Hindlimb muscle (tissue), 1 donor: ENCODE data around the gene ADARB2. TPM values are rescaled to one million over a fixed set of nuclear protein-coding genes. Genes with fewer than 3 reads are reported as not detected.

Experiments
- DNase-seq: peaks from one replicate; pipeline ENCODE4 v3.0.0-alpha.2; 2013
- polyA plus RNA-seq: library from polyadenylated mRNA; unstranded; fragments of 120-200 nt; gene quantifications from one replicate; pipeline ENCODE4 v1.2.1, GENCODE V29; 2013; ENCODE audit not compliant: insufficient read length

The ADARB2 gene
- polyA plus RNA-seq, 1 donor: 0.04 TPM

- DNase-seq: no peak
Observed at GRCh38 chr10:1214882-1215540, 522.3 kb downstream of the ADARB2 start.

DNA sequence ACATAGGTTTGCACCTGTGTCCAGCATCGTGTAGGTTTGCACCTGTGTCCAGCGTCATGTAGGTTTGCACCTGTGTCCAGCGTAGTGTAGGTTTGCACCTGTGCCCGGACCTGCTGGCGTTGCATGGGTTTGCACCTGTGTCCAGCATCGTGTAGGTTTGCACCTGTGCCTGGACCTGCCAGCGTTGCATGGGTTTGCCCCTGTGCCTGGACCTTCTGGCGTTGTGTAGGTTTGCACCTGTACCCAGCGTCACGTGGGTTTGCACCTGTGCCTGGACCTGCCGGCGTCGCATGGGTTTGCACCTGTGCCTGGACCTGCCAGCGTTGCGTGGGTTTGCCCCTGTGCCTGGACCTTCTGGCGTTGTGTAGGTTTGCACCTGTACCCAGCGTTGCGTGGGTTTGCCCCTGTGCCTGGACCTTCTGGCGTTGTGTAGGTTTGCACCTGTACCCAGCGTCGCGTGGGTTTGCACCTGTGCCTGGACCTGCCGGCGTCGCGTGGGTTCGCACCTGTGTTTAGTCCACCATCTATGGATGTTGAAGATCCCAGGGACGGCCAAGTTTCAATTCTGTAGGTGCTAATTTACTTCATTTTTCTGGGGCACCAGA, 523.2 kb downstream of the ADARB2 start:
- DNase-seq: no peak

DNA sequence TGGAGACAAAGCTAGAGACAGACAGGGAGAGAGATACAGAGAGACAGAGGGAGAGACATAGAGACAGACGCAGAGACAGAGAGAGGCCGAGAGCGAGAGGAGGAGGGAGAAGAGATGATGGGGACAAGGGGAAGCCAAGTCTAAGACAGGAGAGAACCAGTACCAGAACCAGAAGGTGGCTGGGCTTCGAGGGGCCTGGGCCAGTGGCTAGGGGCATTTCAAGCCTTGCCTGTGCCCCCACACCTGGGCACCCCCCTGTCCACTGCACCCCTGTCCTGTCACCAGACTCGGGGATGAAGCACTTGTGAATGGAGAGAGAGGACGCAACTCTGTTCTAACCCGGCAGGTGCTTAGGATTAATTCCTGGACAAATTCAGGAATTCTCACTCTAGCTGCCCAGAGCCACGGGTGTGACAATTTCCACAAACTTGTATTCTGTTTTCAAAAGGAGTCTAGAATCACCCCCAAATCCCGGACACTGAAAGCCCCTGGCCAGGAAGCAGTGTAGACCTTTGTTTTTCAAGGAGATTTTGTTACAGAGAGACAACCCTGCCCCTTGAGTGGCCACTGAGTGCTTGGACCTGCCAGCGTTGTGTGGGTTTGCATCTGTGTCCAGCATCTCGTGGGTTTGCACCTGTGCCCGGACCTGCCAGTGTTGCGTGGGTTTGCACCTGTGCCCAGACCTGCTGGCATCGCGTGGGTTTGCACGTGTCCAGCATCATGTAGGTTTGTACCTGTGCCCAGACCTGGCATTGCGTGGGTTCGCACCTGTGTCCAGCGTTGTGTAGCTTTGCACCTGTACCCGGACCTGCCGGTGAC, 523.9 kb downstream of the ADARB2 start:
- no peak for DNase-seq

GRCh38 chr10:1212571-1213141, 524.7 kb downstream of the ADARB2 start:
- DNase-seq: no peak

DNA sequence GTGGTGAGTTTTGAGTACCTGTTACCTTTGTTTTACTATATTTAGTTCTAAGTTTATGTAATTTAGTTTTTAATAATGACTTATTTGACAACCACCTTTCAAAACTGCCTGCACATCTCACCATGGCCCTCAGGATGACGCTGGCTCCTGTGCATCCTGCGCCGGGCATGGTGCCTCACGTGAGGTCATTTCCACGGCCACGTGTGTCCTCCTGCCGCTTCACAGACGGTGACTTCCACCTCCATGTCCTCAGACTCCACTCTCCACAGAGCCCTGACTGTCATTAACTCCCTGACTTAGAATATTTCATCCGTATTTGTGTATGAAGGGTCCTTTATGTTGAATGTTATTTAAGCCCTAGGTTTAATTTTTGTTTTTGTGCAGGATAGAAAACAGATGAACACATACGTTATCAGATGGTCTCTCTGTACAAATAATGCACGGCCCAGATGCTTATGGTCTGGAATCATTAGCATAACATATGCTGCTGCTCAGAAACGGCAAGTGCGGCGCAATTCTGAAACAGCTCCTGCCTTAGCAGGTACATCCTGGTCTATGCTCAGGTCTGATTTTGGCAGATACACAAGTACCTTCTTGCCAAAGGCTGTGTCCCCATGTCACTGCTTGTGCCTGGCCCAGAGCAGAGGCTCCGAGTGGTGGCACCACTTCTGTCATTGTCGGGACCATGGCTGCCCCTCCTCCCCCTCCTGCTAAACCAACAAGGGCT, 525.3 kb downstream of the ADARB2 start:
- no peak for DNase-seq

DNA sequence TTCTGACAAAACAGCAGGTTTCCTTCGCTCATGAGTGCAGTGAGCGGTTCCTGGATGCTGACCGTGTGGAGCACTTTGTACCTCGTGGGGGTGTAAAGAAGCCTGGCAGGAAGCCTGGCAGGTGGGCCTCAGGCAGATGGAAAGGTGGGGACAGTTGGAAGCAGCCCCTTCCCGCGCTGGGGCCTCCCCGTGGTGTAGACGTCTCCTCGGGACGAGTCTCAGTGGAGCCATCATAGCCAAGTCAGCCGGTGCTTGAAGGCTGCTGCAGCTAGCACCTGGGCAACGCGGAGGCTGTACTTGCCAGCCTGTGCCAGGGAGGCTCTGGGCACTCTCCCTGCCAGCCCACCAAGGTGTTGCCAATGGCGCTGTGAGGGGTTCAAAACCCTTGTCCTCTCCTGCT, 526.7 kb downstream of the ADARB2 start:
- no peak for DNase-seq

- DNase-seq: no peak
Observed at GRCh38 chr10:1209355-1209979, 527.9 kb downstream of the ADARB2 start.

- no peak for DNase-seq
Observed at GRCh38 chr10:1208366-1209311, 528.7 kb downstream of the ADARB2 start.

GRCh38 chr10:1206601-1207000, 530.7 kb downstream of the ADARB2 start:
- no peak for DNase-seq

GRCh38 chr10:1206101-1206500, 531.2 kb downstream of the ADARB2 start:
- no peak for DNase-seq

GRCh38 chr10:1205450-1206030, 531.8 kb downstream of the ADARB2 start:
- no peak for DNase-seq

DNA sequence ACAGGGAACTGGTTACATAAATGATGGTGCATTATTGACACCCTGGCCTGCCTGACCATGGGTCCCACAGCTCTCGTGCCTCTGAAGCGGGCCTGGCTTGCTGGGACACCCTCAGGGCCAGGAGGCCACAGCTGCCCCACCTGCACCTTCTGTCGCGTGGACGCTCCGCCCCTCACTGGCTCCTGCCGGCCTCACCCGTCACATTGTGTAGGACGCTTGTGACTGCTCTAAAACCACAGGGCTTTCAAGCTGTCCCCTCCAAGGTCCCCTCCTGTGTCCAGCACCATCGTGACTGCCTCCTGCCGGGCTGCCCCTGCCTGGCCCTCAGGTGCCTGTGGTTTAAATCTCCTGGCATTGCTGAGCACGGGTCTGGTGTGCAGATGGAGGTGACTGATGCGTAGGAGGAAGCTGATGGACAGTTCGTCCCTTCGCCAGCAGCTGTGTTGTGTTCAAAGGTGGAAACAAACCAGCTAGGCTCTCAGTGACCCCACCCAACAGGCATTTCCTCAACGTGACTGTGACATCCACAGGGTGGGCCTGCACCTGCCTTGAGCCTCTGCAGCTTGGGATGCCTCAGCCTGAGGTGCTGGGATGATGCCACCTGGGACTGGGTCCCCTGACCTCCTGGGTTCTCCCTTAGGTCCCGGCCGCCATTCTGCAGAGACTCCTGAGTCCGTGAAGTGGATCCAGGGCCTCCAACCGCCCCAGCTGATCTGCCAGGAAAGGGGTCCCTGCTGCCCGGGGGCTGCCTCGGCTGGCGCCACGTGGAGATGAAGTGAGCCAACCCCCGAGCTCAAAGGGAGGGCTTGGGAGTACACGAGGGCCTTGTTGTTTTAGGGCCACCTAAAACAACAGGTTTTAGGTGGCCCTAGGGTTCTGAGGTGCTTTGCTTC, 532.6 kb downstream of the ADARB2 start:
- no peak for DNase-seq

DNA sequence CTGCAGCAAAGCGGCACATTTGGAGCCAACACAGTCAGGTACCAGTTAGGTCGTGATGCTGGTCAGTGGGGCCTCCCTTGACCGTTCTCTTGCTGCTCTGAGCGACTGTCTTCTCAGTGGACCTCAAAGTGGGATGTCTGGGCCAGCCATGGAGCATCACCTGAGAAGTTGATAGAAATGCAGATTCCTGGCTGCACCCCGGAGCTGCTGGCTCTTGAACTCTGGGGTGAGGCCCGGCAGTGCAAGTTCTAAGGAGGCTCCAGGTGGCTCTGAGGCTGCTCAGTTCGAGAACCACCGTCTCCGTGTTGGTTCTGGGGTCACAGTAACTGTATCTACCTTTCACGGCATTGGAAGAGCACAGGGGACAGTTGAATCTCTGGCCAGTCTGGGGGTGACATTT, 533.6 kb downstream of the ADARB2 start:
- no peak for DNase-seq

DNA sequence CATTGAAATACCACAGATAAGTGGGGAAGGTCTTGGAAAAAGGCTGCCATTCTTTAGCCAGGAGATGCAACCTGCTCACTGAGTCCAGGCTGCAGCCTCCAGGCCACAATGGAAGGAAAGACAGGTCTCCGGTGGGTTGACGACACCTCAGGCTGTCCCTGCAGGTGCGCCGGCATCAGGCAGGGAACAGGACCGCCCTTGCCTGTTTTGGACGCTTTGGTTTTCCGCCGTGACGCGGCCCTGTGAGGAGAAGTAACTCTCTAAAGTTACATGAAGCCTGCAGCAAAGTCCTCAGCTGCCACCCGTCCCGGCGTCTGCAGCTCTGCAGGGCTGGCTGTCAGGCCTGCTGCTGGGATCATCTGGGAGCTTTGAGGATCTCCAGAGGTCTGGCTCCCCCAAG, 534.1 kb downstream of the ADARB2 start:
- no peak for DNase-seq

DNA sequence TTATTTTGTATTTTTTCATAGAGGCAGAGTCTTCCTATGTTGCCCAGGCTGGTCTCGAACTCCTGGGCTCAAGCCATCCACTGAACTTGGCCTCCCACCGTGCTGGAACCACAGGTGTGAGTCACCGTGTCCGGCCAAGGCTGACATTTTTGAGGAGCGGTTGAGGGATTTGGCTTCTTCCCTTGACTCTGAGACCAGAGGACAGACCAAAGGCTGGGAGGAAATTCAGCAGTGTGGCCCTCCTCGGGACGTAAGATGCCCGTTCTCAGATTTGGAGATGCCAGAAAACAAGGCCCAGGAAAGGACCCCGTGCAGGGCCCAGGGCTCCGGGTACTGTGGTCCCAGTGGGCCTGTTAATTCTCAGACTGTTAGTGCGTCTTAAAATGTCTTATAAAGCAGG, 535.0 kb downstream of the ADARB2 start:
- no peak for DNase-seq

GRCh38 chr10:1200866-1201807, 536.2 kb downstream of the ADARB2 start:
- DNase-seq: no peak

DNA sequence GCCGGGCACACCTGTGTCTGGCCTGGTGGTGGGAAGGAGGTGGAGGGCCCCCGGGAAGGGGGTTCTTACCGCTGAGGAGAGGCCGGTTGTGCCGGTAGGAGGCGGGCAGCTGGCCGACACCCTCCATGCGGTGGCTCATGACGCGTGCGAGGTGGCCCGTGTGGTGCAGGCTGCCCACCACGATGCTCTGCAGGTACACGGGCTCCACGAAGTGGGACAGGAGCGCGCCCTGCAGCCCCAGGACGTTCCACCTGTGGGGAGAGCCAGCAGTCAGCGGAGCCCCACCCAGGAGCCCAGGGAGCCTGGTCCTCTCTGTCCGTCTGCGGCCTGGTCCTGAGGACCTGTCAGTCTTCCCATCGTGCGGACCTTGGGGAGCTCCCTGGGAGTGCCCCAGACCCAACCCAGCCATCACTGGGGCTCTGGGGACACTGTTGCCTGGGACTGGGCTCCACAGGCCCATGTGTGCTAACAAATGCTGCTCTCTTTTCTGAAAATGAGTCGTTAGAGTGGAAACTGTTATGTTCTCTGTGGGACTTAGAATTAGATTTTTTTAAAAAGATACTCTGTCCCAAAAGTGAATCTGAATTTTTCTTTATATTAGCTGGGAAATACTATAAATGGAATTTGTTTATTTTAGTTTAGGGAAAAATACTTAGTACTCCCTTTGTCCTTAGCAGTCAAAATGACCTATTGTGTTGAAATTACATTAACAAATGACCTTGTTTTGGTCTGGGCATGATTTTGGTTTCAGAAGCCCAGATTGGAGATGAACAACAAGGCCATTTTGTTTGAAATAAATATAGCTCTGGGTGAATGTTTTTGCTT, 537.2 kb downstream of the ADARB2 start:
- no peak for DNase-seq

- no peak for DNase-seq
Observed at GRCh38 chr10:1199345-1199673, 538.0 kb downstream of the ADARB2 start.
